T-helper 2 cell treated with Interferon-gamma antibody and Interleukin-4, amounts not matched to agents 5 μg/mL and 100 μg/mL, for 36 hours (primary cell): Measurements from ENCODE around the gene HES5.

ENCODE experiments used
- DNase-seq: peaks from one replicate; pipeline ENCODE4 v3.0.0; 2021; ENCODE audit warnings: low spot score
- H3K27ac Mint-ChIP-seq: one replicate; pipeline ENCODE4 v1.8.0; 2021; ENCODE audit warnings: mild to moderate bottlenecking, mixed read lengths
- H3K27me3 Mint-ChIP-seq: one replicate; pipeline ENCODE4 v1.8.0; 2021; ENCODE audit warnings: low read depth, mixed read lengths
- H3K36me3 Mint-ChIP-seq: one replicate; pipeline ENCODE4 v1.8.0; 2021; ENCODE audit warnings: low read depth, mixed read lengths
- H3K4me1 Mint-ChIP-seq: one replicate; pipeline ENCODE4 v1.8.0; 2021; ENCODE audit warnings: low read depth, mixed read lengths
- H3K4me3 Mint-ChIP-seq: one replicate; pipeline ENCODE4 v1.8.0; 2022; ENCODE audit warnings: mild to moderate bottlenecking, moderate library complexity, mixed read lengths
- H3K9me3 Mint-ChIP-seq: one replicate; pipeline ENCODE4 v1.8.0; 2021; ENCODE audit warnings: mixed read lengths

Gene HES5

DNA sequence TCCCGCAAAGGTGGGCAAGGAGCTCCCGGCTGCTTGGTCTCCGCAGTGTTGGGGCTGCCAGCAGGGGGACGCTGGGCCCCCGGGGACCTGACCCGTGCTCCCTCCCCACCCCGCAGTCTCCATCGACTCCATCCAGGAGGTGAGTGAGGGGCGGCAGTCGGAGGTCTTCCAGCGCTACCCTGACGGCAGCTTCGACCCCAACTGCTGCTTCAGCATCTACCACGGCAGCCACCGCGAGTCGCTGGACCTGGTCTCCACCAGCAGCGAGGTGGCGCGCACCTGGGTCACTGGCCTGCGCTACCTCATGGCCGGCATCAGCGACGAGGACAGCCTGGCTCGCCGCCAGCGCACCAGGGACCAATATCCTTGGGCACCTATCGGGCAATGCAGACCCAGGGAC, 50.4 kb downstream of the HES5 start:
- H3K4me3 Mint-ChIP-seq = no peak overlapping the region
- no peak for DNase-seq
- H3K36me3 Mint-ChIP-seq = no peaks in the 10 kb centered on the region
- H3K4me1 Mint-ChIP-seq = no peaks in the 10 kb centered on the region
- H3K27ac Mint-ChIP-seq = no peak overlapping the region
- no peaks in the 10 kb centered on the region for H3K9me3 Mint-ChIP-seq
- H3K27me3 Mint-ChIP-seq = no peaks in the 10 kb centered on the region

DNA sequence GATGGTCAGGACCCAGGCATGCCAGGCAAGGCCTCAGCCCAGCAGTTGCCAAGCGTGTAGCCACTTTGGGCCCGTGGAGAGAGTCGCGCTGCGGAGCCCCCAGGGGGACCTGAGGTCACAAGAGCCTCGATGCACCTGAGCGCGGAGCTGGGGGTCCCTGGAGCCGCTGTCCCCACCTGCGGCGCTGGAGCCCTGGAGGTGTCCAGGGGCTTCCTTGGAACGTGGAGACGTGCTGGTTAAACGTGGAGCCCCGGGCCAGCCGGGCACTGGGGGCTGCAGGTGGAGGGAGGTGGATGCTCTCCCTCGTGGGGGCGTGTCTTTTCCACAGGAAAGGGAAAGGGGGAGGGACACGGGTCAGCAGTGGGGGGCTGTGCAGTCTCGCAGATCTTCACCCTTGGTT, 50.9 kb downstream of the HES5 start:
- Mint-ChIP-seq H3K9me3 (no peaks in the 10 kb centered on the region), H3K4me1 (no peaks in the 10 kb centered on the region), H3K4me3 (no peak overlapping the region), H3K27me3 (no peaks in the 10 kb centered on the region), H3K27ac (no peak overlapping the region), H3K36me3 (no peaks in the 10 kb centered on the region)
- no peak for DNase-seq
